ENCODE data around the gene PYGO2. TPM values are rescaled to one million over a fixed set of nuclear protein-coding genes. Genes with fewer than 3 reads are reported as not detected.
A peak's percentile ranks its signal among the peaks of the same experiment; 100 is the strongest.
"Not testable (repeated sequence)": the region's sequence is repeated elsewhere in the genome, so short reads cannot be mapped to it uniquely, and the experiment has no call there.

Gene PYGO2
- total RNA-seq, 1 donor from 2014 or later: 29.2 TPM

GRCh38 chr1:154995301-154995983 lies 33.9 kb upstream of the PYGO2 start:
- not testable (repeated sequence) for H3K4me3 Mint-ChIP-seq (ENCODE audit: unreplicated experiment); H3K9me3 Mint-ChIP-seq (ENCODE audit: unreplicated experiment); H3K36me3 Mint-ChIP-seq (ENCODE audit: unreplicated experiment); H3K27me3 Mint-ChIP-seq (ENCODE audit: unreplicated experiment); DNase-seq (ENCODE audit: extremely low spot score, unreplicated experiment)
- Mint-ChIP-seq H3K27ac (ENCODE audit: unreplicated experiment) (peak overlapping the region; percentile 18), H3K4me1 (ENCODE audit: unreplicated experiment) (peaks cover 22% of the 10 kb centered on the region)
- TF ChIP-seq CTCF (IDR thresholded peaks at IDR 0.05): peak; percentile 58

- H3K9me3 Mint-ChIP-seq (ENCODE audit: unreplicated experiment): no peaks in the 10 kb centered on the region
- H3K36me3 Mint-ChIP-seq (ENCODE audit: unreplicated experiment): no peaks in the 10 kb centered on the region
- no peak for TF ChIP-seq CTCF (IDR thresholded peaks at IDR 0.05)
- no peak overlapping the region for H3K4me3 Mint-ChIP-seq (ENCODE audit: unreplicated experiment)
- no peak for DNase-seq (ENCODE audit: extremely low spot score, unreplicated experiment)
- H3K27ac Mint-ChIP-seq (ENCODE audit: unreplicated experiment): no peak overlapping the region
- peaks cover 15% of the 10 kb centered on the region for H3K4me1 Mint-ChIP-seq (ENCODE audit: unreplicated experiment)
- no peaks in the 10 kb centered on the region for H3K27me3 Mint-ChIP-seq (ENCODE audit: unreplicated experiment)
Measured at GRCh38 chr1:154994591-154994990, 33.0 kb upstream of the PYGO2 start.

- no peaks in the 10 kb centered on the region for H3K27me3 Mint-ChIP-seq (ENCODE audit: unreplicated experiment)
- H3K36me3 Mint-ChIP-seq (ENCODE audit: unreplicated experiment): peaks cover 2% of the 10 kb centered on the region
- DNase-seq (ENCODE audit: extremely low spot score, unreplicated experiment): no peak
- H3K4me3 Mint-ChIP-seq (ENCODE audit: unreplicated experiment): no peak overlapping the region
- H3K27ac Mint-ChIP-seq (ENCODE audit: unreplicated experiment): no peak overlapping the region
- H3K4me1 Mint-ChIP-seq (ENCODE audit: unreplicated experiment): peaks cover 14% of the 10 kb centered on the region
- no peaks in the 10 kb centered on the region for H3K9me3 Mint-ChIP-seq (ENCODE audit: unreplicated experiment)
- TF ChIP-seq CTCF (IDR thresholded peaks at IDR 0.05): no peak
Measured at GRCh38 chr1:154994269-154994587, 32.6 kb upstream of the PYGO2 start.

GRCh38 chr1:154993572-154994268 lies 32.1 kb upstream of the PYGO2 start, which contains the start of gene LENEP:
TSS of gene LENEP (plus strand) at chr1:154993586. CDS start at chr1:154993608, 22 bp downstream.
- DNase-seq (ENCODE audit: extremely low spot score, unreplicated experiment): no peak
- Mint-ChIP-seq H3K4me3 (ENCODE audit: unreplicated experiment) (no peak within 1 kb of the TSS), H3K27ac (ENCODE audit: unreplicated experiment) (peak within 1 kb of the TSS; percentile 50), H3K9me3 (ENCODE audit: unreplicated experiment) (no peaks in the 10 kb centered on the region), H3K4me1 (ENCODE audit: unreplicated experiment) (peaks cover 9% of the 10 kb centered on the region), H3K27me3 (ENCODE audit: unreplicated experiment) (no peaks in the 10 kb centered on the region), H3K36me3 (ENCODE audit: unreplicated experiment) (peaks cover 2% of the 10 kb centered on the region)
- TF ChIP-seq CTCF (IDR thresholded peaks at IDR 0.05): no peak
